Measurements from ENCODE around the gene PCDH9. TPM values are rescaled to one million over a fixed set of nuclear protein-coding genes. Genes with fewer than 3 reads are reported as not detected.

PCDH9 gene
- total and polyA plus RNA-seq, 2 of the 4 experiments (the other 2 are of a cell fraction): 2.2 to 10.2 TPM

GRCh38 chr13:67042556-67042955, 187.6 kb downstream of the PCDH9 start:
- no peak overlapping the region for H4K5ac ChIP-seq (ENCODE audit: low read depth, low read length)
- no peak overlapping the region for H3K14ac ChIP-seq (replicated peaks; ENCODE audit: low read depth, low read length)
- no peak overlapping the region for H3K9ac ChIP-seq (ENCODE audit: low read depth, low read length)
- in situ Hi-C loops (cut with MboI; ENCODE audit: low sequenced_read_pairs) (no loop called here), dilution Hi-C loops (cut with HindIII; ENCODE audit: low sequenced_read_pairs, unreplicated experiment) (no loop called here), intact Hi-C loops (cut with micrococcal nuclease) (no loop called here)
- no peak overlapping the region for H3K18ac ChIP-seq (ENCODE audit: low read depth, low read length)
- H3K4ac ChIP-seq (ENCODE audit: low read depth, low read length): no peak overlapping the region
- no peaks in the 10 kb centered on the region for H3K27me3 ChIP-seq (ENCODE audit: control insufficient read depth, insufficient read depth, low read length)
- ChIA-PET CTCF (no interaction called here), POLR2A (ENCODE audit: unreplicated experiment) (interaction anchor here (0.6 kb wide), 1 partner anchor 10 kb away, joined by 3 read pairs; no protein-coding TSS in a partner anchor)
- H4K91ac ChIP-seq (ENCODE audit: insufficient read depth, low read depth, low read length): no peak overlapping the region
- no peak for ATAC-seq (ENCODE audit: low read depth)
- no peak overlapping the region for H3K27ac ChIP-seq (ENCODE audit: insufficient read depth, low read length)
- no peak overlapping the region for H2AK5ac ChIP-seq (ENCODE audit: low read depth, low read length)
- no TSS peak for BruUV-seq (replicated peaks)
- no peak overlapping the region for H3K23ac ChIP-seq (ENCODE audit: low read depth, low read length)
- H3K9me3 ChIP-seq (ENCODE audit: control insufficient read depth, insufficient read depth, low read length): no peaks in the 10 kb centered on the region
- H3K4me2 ChIP-seq (ENCODE audit: low read depth, low read length): no peak overlapping the region
- no peak for TF ChIP-seq SMC3 (IDR thresholded peaks at IDR 0.05; ENCODE audit: low read depth, low read length)
- no peaks in the 10 kb centered on the region for H3K36me3 ChIP-seq (ENCODE audit: control insufficient read depth, insufficient read depth, low read length)
- H2BK5ac ChIP-seq (ENCODE audit: low read depth, low read length, poor library complexity, severe bottlenecking): no peak overlapping the region
- no peaks in the 10 kb centered on the region for H3K4me1 ChIP-seq (ENCODE audit: control insufficient read depth, insufficient read depth, low read length)
- H3K56ac ChIP-seq (ENCODE audit: extremely low read depth, insufficient read depth, low read length): no peak overlapping the region
- H3K79me1 ChIP-seq (ENCODE audit: low read depth in 1 of 2, low read length in 2 of 2): no peaks in the 10 kb centered on the region
- no peak overlapping the region for H2BK20ac ChIP-seq (ENCODE audit: low read depth, low read length)
- H2AFZ ChIP-seq (replicated peaks; ENCODE audit: low read length, poor library complexity): no peak overlapping the region
- no peak overlapping the region for H3K4me3 ChIP-seq (ENCODE audit: insufficient read depth, low read depth, low read length)
- 100% methylated on average over 1 of the region's 2 CpGs; no CpG with 5 or more reads in 1 of the 2 experiments for WGBS, 2 experiments (ENCODE audit: extremely low coverage in 2 of 2, insufficient read length in 1 of 2)
- no peak for DNase-seq
- H4K20me1 ChIP-seq (ENCODE audit: insufficient read depth, low read length): no peaks in the 10 kb centered on the region
- H2BK15ac ChIP-seq (ENCODE audit: low read depth, low read length): no peak overlapping the region
- H2AK9ac ChIP-seq (replicated peaks; ENCODE audit: low read depth, low read length, poor library complexity): no peak overlapping the region
- no peak overlapping the region for H2BK120ac ChIP-seq (ENCODE audit: low read depth, low read length)
- no peaks in the 10 kb centered on the region for H3K9me1 ChIP-seq (ENCODE audit: insufficient read depth, low read length)
- no peak overlapping the region for H4K8ac ChIP-seq (ENCODE audit: low read depth in 2 of 2, low read length in 2 of 2)

Data from IMR-90 (cell line).